ENCODE results near the gene RASIP1. TPM values are rescaled to one million over a fixed set of nuclear protein-coding genes. Genes with fewer than 3 reads are reported as not detected.
A peak's percentile ranks its signal among the peaks of the same experiment; 100 is the strongest.

RASIP1 gene
- total and polyA plus RNA-seq, 2 of the 8 experiments (the other 6 are each of a cell fraction or from before 2014, with no cell fraction given), result 9.3 to 11.4 TPM

GRCh38 chr19:48756212-48756611 is 15.8 kb upstream of the RASIP1 start:
- H3K14ac ChIP-seq (ENCODE audit: insufficient read length), result no peak overlapping the region
- POLR2A ChIA-PET (ENCODE audit: partially characterized antibody), result interaction anchor here (0.8 to 2.4 kb wide), 13 partner anchors 9 to 142 kb away, joined by 3 to 11 read pairs (median 4); no protein-coding TSS in a partner anchor
- 0 out of 2 replicates have a peak overlapping the region, but pooled peaks have one; percentile 3 for H4K8ac ChIP-seq (ENCODE audit: extremely low read depth, insufficient read depth, low read length)
- no peak overlapping the region; a peak in 1 of 7 replicates for H3K9ac ChIP-seq (replicated peaks in 1 of 4; ENCODE audit: extremely low read depth in 1 of 4, low read depth in 3 of 4, low read length in 3 of 4)
- H2AK5ac ChIP-seq (ENCODE audit: low read depth, low read length), result peak overlapping the region; percentile 68
- H3K4ac ChIP-seq (replicated peaks; ENCODE audit: insufficient read length, low read depth, low read length), result no peak overlapping the region
- peaks cover 11% of the 10 kb centered on the region for H3K23me2 ChIP-seq (ENCODE audit: low read depth, low read length)
- no peaks in the 10 kb centered on the region for H4K20me1 ChIP-seq (replicated peaks in 1 of 2; ENCODE audit: control insufficient read depth in 1 of 2, insufficient read depth in 2 of 2, low read length in 2 of 2)
- H3K9me3 ChIP-seq (ENCODE audit: insufficient read depth in 2 of 2, low read depth in 1 of 2, low read length in 1 of 2), result no peaks in the 10 kb centered on the region
- TF ChIP-seq BRCA1 (IDR thresholded peaks at IDR 0.05; ENCODE audit: low read depth, low read length) (no peak), RFX5 (IDR thresholded peaks at IDR 0.05; ENCODE audit: borderline replicate concordance, low read depth, low read length) (no peak), KDM4A (IDR thresholded peaks at IDR 0.05; ENCODE audit: low read depth, low read length, severe bottlenecking) (peak; percentile 4), SRF (IDR thresholded peaks at IDR 0.05; ENCODE audit: low read depth, low read length) (no peak), ASH2L (IDR thresholded peaks at IDR 0.05; ENCODE audit: low read length) (no peak), TAF7 (optimal IDR thresholded peaks at IDR 0.05; ENCODE audit: borderline replicate concordance, low read depth, low read length) (no peak), RAD21 (IDR thresholded peaks at IDR 0.05 in 1 of 2, conservative IDR thresholded peaks at IDR 0.05 in 1 of 2; ENCODE audit: low read depth in 2 of 2, low read length in 2 of 2) (peak in 1 of 2 experiments; percentile 17; a peak in 1 of 4 replicates), CTCF (IDR thresholded peaks at IDR 0.05; ENCODE audit: control extremely low read depth in 1 of 3, insufficient read depth in 1 of 3, low read depth in 1 of 3, low read length in 3 of 3) (peak in 1 of 3 experiments; percentile 15; a peak in 1 of 4 replicates)
- no peak overlapping the region for H3K23ac ChIP-seq (ENCODE audit: insufficient read length)
- H3K4me3 ChIP-seq (ENCODE audit: extremely low read depth in 1 of 4, insufficient read depth in 2 of 4, low read depth in 3 of 4, low read length in 4 of 4), result no peak overlapping the region; a peak in 1 of 8 replicates
- peak overlapping the region; percentile 52 for H4K91ac ChIP-seq (replicated peaks; ENCODE audit: insufficient read length, low read length)
- no peak overlapping the region for H2AFZ ChIP-seq (ENCODE audit: low read length)
- no peak for FAIRE-seq
- H3K4me1 ChIP-seq (replicated peaks in 1 of 4; ENCODE audit: control insufficient read depth in 3 of 4, insufficient read depth in 4 of 4, low read length in 3 of 4), result peaks cover 3 to 23% (median 16%) of the 10 kb centered on the region in 4 experiments
- no peak overlapping the region for H2BK120ac ChIP-seq (replicated peaks; ENCODE audit: low read depth, low read length)
- no peak for DNase-seq (ENCODE audit: low read depth in 1 of 2, low spot score in 2 of 2)
- no peaks in the 10 kb centered on the region for H3K27me3 ChIP-seq (replicated peaks in 1 of 4; ENCODE audit: control insufficient read depth in 3 of 4, extremely low read depth in 1 of 4, insufficient read depth in 3 of 4, low read length in 3 of 4)
- H3K18ac ChIP-seq (ENCODE audit: extremely low read depth, low read length), result peak overlapping the region; percentile 93; the same call in 1 of the 2 replicates
- peak overlapping the region; percentile 94 for H2BK12ac ChIP-seq (ENCODE audit: low read depth, low read length)
- H3K79me1 ChIP-seq (ENCODE audit: low read depth, low read length), result peaks cover 3% of the 10 kb centered on the region; the same call in 1 of the 2 replicates
- WGBS, 2 experiments (ENCODE audit: extremely low coverage in 1 of 2, insufficient coverage in 1 of 2, insufficient read length in 1 of 2, insufficient replicate concordance in 2 of 2, low coverage in 1 of 2, low lambda C conversion rate in 2 of 2, missing lambda C conversion rate in 1 of 2), result 91% methylated on average over 10 of the region's 11 CpGs; no CpG with 5 or more reads in 1 of the 2 experiments
- peaks cover 0 to under 1% (median 0%) of the 10 kb centered on the region in 4 experiments; a peak in 1 of 8 replicates for H3K36me3 ChIP-seq (ENCODE audit: control insufficient read depth in 2 of 4, insufficient read depth in 4 of 4, low read length in 3 of 4)
- H3K56ac ChIP-seq (replicated peaks; ENCODE audit: insufficient read length, low read depth, low read length), result no peak overlapping the region
- H3K79me2 ChIP-seq (ENCODE audit: control insufficient read depth in 1 of 2, insufficient read depth in 2 of 2, low read length in 2 of 2), result peaks cover 0 to 9% of the 10 kb centered on the region in 2 experiments; a peak in 2 of 4 replicates
- H2BK15ac ChIP-seq (ENCODE audit: low read length), result peak overlapping the region; percentile 88; the same call in 1 of the 2 replicates
- peak overlapping the region; percentile 27 for H4K5ac ChIP-seq (ENCODE audit: insufficient read length, low read depth, low read length)
- CTCF ChIA-PET (ENCODE audit: partially characterized antibody), result interaction anchor here (0.5 to 1.3 kb wide), 2 partner anchors 32 to 37 kb away, joined by 3 read pairs; no protein-coding TSS in a partner anchor
- H3K27ac ChIP-seq (ENCODE audit: low read depth, low read length), result no peak overlapping the region; the same call in 1 of the 2 replicates
- 0 out of 2 replicates have a peak overlapping the region, but pooled peaks have one; percentile 80 for H2BK20ac ChIP-seq (ENCODE audit: low read length)
- H2BK5ac ChIP-seq (ENCODE audit: low read depth, low read length), result peak overlapping the region; percentile 93; the same call in 1 of the 2 replicates
- H3K4me2 ChIP-seq (ENCODE audit: insufficient read depth in 1 of 2, low read depth in 2 of 2, low read length in 2 of 2), result peak overlapping the region in 1 of 2 experiments; percentile 98; a peak in 2 of 4 replicates

All from H1 (cell line).